KG1 (cell line): ENCODE measurements around the gene TRIM65.

Experiments
- DNase-seq: peaks from one replicate; lab custom pipeline; 2025; lab: John Stamatoyannopoulos, UW

The TRIM65 gene

DNA sequence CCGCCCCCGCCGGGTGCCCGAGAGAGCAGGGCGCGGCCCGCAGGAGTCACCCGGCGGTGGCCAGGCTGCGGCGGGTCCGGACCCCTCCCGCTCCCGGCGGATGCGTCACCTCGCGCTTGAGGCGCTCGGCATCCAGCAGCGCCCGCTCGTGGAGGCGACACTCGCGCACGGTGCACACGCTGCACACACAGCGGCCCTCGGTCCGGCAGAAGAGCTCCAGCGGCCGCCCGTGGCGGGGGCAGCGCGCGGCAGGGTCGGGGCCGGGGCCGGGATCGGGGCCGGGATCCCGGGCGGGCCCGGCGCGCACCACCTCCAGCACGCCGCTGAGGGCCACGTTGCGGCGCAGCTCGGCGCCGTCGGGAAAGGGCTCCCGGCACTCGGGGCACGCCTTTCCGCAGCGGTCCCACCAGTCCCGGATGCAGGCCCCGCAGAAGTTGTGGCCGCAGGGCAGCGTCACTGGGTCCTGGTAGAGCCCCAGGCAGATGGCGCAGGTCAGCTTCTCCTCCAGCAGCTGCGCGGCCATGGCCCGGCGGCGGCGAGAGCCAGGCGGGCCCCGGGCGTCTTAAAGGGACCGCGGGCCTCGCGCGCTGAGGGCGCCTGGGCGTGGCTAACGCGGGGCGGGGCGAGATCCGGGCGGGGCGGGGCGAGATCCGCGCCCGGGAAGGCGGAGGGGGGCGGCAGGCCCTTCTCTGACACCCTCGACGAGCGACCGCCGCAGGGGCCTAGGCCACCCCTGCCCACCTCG is at the start of gene TRIM65:
TSS of gene TRIM65 (minus strand) at position 537 of the 745 bp plus-strand sequence. CDS start at position 523, 14 bp downstream.
- DNase-seq = peak; percentile 40

GRCh38 chr17:75945211-75945610 is 48.5 kb upstream of the TRIM65 start:
- no peak for DNase-seq

GRCh38 chr17:75943491-75943890 is 46.7 kb upstream of the TRIM65 start:
- DNase-seq = no peak

- DNase-seq = no peak
Measured at GRCh38 chr17:75942473-75942872, 45.7 kb upstream of the TRIM65 start.

DNA sequence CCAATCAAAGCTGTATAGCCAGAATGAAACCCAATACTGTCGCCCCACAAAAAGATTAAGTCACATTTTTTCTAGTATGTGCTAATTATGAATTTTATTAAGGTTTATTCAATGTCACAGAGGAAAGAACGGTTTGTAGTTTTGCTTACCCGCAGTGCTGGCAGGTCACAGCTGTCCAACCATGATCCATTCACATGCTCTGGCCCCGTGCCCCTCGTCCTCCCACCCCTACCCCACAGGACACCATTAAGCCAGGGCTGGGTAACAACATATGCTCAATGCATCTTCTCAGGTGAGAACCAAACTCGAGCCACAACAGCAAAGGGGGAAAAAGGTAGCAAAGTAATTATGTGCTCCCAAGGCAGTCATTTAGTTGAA is 44.7 kb upstream of the TRIM65 start:
- DNase-seq = no peak

- DNase-seq = peak; percentile 74
Measured at GRCh38 chr17:75940727-75941441, 44.1 kb upstream of the TRIM65 start, which contains the start of gene FBF1. FBF1 (minus strand) TSS chr17:75941042; CDS start chr17:75938149, 2,893 bp downstream.

GRCh38 chr17:75937652-75938051 is 40.9 kb upstream of the TRIM65 start:
- no peak for DNase-seq

GRCh38 chr17:75933808-75934207 is 37.1 kb upstream of the TRIM65 start:
- DNase-seq = no peak

DNA sequence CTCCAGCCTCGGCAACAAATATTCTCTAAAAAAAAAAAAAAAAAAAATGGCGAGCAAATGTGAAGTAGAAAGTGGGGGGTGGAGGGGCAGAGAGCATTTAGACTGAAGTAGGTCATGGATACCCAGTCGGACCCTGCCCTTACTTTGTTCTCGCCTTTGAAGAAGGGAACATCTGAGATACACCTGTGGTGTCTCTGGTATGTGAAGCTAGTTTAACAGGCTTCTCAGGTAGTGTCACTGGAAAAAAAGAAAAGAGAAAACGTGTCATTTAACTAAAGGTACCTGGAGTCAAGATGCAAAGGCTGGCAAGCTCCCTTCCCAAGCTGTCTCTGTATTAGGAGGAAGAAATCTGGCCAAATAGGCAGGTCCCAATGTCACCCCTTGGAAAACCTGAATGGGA is 36.1 kb upstream of the TRIM65 start:
- no peak for DNase-seq

DNA sequence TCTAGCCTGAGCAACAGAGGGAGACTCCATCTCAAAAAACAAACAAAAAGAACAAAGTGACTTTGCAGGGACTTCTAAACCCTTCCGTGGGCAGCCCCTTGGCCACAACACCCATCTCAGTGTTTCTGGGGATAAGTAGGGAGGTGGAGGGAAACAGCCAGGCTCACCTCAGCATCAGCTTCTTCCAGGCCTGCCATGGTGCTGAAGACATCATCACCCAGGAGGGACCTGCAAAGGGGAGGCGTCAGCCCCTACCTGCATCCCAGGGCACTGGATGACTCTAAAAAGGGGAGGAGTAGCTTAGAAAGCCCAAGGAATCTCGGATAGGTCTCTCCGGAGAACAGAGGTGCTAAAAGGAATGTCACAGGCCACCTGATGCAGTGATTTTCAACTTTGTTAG is 34.3 kb upstream of the TRIM65 start:
- DNase-seq = no peak

GRCh38 chr17:75927286-75927922 is 30.7 kb upstream of the TRIM65 start:
- DNase-seq = no peak

- DNase-seq = no peak
Measured at GRCh38 chr17:75926456-75926855, 29.7 kb upstream of the TRIM65 start.

DNA sequence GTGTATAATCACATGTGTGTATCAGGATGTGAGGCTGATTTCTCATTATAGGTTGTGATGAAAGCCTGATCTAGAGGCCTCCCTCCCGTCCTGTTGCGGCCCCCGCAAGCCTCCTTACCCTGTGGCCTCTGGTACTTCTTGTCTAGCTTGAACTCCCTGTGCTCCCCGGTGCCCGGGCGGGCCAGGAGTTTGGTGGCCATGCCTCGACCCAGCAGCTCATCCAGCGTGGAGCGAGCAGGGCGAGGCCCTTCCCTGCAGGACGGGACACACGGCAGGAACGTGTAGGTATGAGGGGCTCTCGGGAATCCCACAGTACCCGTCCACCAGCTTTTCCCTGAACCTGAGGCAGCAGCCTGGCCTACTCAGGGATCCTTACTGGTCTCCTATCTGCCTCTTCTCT is 29.2 kb upstream of the TRIM65 start:
- DNase-seq = no peak

DNA sequence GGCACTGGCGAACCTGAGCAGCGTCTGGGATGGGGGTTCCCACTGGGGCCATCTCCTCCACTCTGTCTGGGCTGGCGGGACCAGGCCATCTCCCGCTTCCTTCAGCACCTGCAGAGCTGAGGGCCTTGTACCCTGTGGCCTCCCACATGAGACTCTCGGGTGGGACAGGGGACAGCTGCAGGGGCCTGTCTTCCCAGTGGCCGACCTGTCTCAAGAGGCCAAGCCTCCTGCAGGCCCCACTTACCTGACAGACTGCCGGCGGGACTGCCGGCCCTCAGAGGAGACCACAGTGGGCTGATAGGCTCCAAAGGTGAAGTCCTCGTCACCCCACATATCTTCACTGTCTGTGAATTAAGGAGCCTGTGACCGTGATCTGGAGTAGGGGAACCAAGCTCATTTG is 28.4 kb upstream of the TRIM65 start:
- DNase-seq = no peak

GRCh38 chr17:75922963-75923874 is 26.5 kb upstream of the TRIM65 start:
- no peak for DNase-seq

DNA sequence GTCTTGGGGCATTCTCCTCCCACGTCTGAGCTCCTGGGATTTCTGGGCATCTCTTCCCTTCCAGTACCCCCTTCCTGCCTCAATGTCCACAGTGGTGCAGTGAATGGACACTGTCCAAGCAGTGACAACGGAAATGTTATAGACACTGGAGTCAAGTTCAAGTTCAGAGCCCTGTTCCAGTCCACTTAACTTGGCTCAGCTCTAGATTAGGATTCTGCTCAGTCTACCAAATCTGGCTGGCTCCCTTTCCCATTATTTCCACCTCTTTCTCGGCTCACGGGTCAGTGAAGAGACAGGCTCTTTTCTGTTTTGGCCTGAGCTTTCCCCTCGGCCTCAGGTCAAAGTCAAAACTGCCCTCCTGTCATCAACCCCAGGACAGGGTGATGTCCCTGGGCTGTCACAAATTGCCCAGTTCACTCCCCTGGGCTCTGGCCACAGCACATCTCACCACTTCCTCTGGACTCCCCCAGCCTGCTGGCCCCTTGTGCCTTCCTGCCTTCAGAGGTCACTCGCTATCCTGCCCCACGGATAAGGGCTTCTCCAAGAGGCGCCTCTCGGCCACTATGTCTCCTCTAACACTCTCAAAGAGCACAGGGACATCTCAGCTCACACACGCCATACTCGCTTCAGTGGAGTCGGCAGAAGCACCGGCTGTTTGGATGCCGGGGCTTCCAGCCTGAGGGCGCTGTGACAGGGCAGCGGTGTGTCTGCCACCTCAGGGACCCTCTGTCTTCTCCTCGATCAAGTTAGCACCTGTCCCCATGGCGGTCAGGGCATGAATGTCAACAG is 25.6 kb upstream of the TRIM65 start:
- no peak for DNase-seq

DNA sequence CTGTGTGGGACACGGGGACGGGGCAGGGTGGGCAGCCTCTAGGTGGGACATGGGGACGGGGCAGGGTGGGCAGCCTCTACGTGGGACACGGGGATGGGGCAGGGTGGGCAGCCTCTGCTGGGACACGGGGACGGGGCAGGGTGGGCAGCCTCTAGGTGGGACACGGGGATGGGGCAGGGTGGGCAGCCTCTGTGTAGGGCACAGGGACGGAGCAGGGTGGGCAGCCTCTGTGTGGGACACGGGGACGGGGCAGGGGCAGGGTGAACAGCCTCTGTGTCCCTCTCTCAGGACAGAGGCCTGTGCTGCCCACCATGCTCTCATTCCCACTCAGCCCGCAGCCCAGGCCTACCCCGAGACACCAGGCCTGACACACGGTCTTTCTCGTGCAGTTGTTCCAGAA is 24.8 kb upstream of the TRIM65 start:
- DNase-seq = no peak

DNA sequence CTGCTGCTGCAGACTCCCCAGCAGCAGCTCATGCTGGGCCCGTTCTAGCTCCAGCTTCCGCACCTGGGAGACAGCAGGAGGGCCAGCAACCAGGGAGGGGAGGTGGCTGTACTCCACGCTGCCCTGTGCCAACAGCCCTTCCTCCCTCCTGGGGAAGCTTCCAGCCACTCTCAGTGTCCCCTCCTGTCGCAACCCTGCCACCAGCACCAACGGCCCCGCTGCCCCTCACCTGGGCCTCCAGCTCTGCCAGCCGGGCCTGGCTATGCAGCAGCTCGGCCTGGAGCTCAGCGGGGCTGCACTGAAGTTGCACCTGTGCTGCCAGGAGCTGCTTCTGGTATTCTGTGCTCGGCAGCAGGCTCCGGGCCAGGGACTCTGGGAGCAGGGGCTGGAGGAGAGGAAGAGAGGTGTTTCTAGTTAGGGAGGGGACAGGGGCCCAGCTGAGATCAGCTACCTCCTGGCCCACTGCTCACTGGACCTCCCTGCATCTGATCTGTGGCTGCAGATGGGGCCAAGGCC is 23.4 kb upstream of the TRIM65 start:
- no peak for DNase-seq

DNA sequence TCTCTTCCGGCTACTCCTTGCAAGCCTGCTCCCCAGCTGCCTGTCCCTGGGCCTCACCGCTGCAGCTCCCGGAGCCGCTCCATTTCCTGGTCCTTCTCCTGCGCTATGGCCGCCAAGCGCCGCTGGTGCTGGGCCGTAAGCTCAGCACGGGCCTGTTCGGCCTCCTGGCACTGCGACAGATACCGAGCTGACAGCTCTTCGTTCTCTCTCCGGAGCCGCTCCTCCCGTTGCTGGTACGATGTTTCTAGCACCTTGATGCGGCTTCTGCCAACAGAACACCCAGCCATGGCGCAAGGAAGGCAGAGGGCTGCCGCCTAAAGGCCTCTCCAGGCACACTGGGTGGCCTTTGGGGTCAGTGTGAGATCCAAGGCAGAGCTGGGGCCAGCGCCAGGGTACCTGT is 22.9 kb upstream of the TRIM65 start:
- DNase-seq = no peak

DNA sequence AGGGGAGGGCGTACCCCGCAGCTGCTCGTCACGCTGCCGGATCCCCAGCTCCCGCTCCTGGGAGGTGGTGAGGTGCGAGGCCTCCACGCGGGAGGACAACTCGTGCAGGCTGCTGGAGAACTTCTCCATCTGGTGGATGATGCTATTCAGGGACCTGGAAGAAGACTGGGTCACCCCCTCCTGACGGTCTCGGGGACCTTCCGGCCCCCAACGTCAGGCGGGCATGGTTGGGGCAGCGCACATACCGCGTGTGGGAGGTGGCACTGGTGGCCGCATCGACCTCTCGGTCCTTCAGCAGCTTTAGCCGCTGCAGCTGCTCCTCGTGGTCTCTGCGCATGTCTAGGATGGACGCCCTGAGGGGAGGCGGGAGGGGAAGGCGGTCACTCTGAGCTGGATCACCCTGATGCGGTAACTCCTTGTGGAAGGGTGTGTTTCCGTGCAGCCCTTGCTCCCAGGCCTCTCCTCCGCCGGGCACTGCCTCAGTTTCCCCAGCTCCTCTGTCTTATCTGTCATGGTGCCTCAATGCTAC is 21.2 kb upstream of the TRIM65 start:
- DNase-seq = no peak
